Calu3 (cell line): ENCODE measurements around the gene USH1G. TPM values are rescaled to one million over a fixed set of nuclear protein-coding genes. Genes with fewer than 3 reads are reported as not detected.

ENCODE experiments used
- BruUV-seq: library from RNA; stranded (reverse); fragments of 400-500 nt; replicated peaks from 2 replicates; lab custom pipeline; 2021; lab: Mats Ljungman, UMichigan
- CTCF ChIA-PET: fragments of 300-600 bp; sonication (Branson Sonifier 250); formaldehyde crosslinking; loops from one replicate; lab custom pipeline; 2022; ENCODE audit warnings: antibody characterized with exemption; lab: Charles Lee
- DNase-seq: peaks from one replicate; pipeline ENCODE4 v3.0.0; 2022
- H3K27ac Mint-ChIP-seq: one replicate; pipeline ENCODE4 v1.8.0; 2022; ENCODE audit warnings: mixed read lengths; ENCODE audit not compliant: unreplicated experiment
- H3K27me3 Mint-ChIP-seq: one replicate; pipeline ENCODE4 v1.8.0; 2022; ENCODE audit warnings: mixed read lengths; ENCODE audit not compliant: unreplicated experiment
- H3K36me3 Mint-ChIP-seq: one replicate; pipeline ENCODE4 v1.8.0; 2022; ENCODE audit warnings: mild to moderate bottlenecking, moderate library complexity, mixed read lengths; ENCODE audit not compliant: insufficient read depth, unreplicated experiment
- H3K4me1 Mint-ChIP-seq: one replicate; pipeline ENCODE4 v1.8.0; 2022; ENCODE audit warnings: mild to moderate bottlenecking, low read depth, mixed read lengths; ENCODE audit not compliant: unreplicated experiment
- H3K4me3 Mint-ChIP-seq: one replicate; pipeline ENCODE4 v1.8.0; 2022; ENCODE audit warnings: mild to moderate bottlenecking, low read depth, moderate library complexity, mixed read lengths; ENCODE audit not compliant: unreplicated experiment
- H3K9me3 Mint-ChIP-seq: one replicate; pipeline ENCODE4 v1.8.0; 2022; ENCODE audit warnings: low read depth, mixed read lengths; ENCODE audit not compliant: unreplicated experiment
- CTCF ChIP-seq: fragments of 200-600 bp; IDR thresholded peaks from one replicate; pipeline ENCODE4 v1.8.0; 2022; ENCODE audit warnings: antibody characterized with exemption; ENCODE audit not compliant: unreplicated experiment
- intact Hi-C: fragments of 100-400 bp; cut with micrococcal nuclease; formaldehyde crosslinking; loops from one replicate; pipeline ENCODE4 v1.10.0; 2022; ENCODE audit not compliant: unreplicated experiment
- total RNA-seq: library from RNA; stranded (reverse); gene quantifications from 2 replicates; pipeline ENCODE4 v1.2.3, GENCODE V29; 2022

Gene USH1G
- total RNA-seq, 1 experiment from 2014 or later, result not detected

- CTCF ChIA-PET, result no interaction called here
- intact Hi-C loops, result no loop called here
- Mint-ChIP-seq H3K27me3 (peaks cover 20% of the 10 kb centered on the region), H3K4me3 (no peak overlapping the region), H3K4me1 (no peaks in the 10 kb centered on the region), H3K27ac (no peak overlapping the region), H3K9me3 (no peaks in the 10 kb centered on the region), H3K36me3 (peaks cover 44% of the 10 kb centered on the region)
- no peak for DNase-seq
- no peak for TF ChIP-seq CTCF
- BruUV-seq, result no TSS peak
Observed at GRCh38 chr17:74950207-74950606, 27.2 kb upstream of the USH1G start.

- no peaks in the 10 kb centered on the region for H3K9me3 Mint-ChIP-seq
- H3K27me3 Mint-ChIP-seq, result peaks cover 26% of the 10 kb centered on the region
- BruUV-seq, result no TSS peak
- intact Hi-C loops, result no loop called here
- no peak for DNase-seq
- H3K27ac Mint-ChIP-seq, result no peak overlapping the region
- H3K36me3 Mint-ChIP-seq, result peaks cover 38% of the 10 kb centered on the region
- CTCF ChIA-PET, result interaction anchor here (1.7 kb wide), 1 partner anchor 11 kb away, joined by 6 read pairs; no protein-coding TSS in a partner anchor
- TF ChIP-seq CTCF, result no peak
- no peak overlapping the region for H3K4me3 Mint-ChIP-seq
- H3K4me1 Mint-ChIP-seq, result no peaks in the 10 kb centered on the region
Observed at GRCh38 chr17:74949455-74950115, 26.5 kb upstream of the USH1G start.

GRCh38 chr17:74947041-74947754 lies 24.1 kb upstream of the USH1G start:
- no peak for DNase-seq
- Mint-ChIP-seq H3K9me3 (no peaks in the 10 kb centered on the region), H3K4me1 (no peaks in the 10 kb centered on the region), H3K36me3 (peaks cover 19% of the 10 kb centered on the region), H3K27ac (no peak overlapping the region), H3K27me3 (peaks cover 50% of the 10 kb centered on the region), H3K4me3 (no peak overlapping the region)
- BruUV-seq, result no TSS peak
- TF ChIP-seq CTCF, result no peak
- intact Hi-C loops, result no loop called here
- CTCF ChIA-PET, result no interaction called here

DNA sequence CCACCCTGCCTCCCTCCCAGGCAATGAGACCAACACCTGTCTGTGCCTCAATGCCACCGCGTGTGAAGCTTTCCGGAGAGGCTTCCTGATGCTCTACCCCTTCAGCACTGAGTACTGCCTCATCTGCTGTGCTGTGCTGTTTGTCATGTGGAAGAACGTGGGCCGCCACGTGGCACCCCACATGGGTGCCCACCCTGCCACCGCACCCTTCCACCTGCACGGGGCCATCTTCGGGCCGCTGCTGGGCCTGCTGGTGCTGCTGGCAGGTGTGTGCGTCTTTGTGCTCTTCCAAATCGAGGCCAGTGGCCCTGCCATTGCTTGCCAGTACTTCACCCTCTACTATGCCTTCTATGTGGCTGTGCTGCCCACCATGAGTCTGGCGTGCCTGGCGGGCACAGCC lies 23.6 kb upstream of the USH1G start:
- H3K4me3 Mint-ChIP-seq, result no peak overlapping the region
- TF ChIP-seq CTCF, result no peak
- peaks cover 15% of the 10 kb centered on the region for H3K36me3 Mint-ChIP-seq
- H3K27me3 Mint-ChIP-seq, result peaks cover 55% of the 10 kb centered on the region
- no TSS peak for BruUV-seq
- CTCF ChIA-PET, result no interaction called here
- no peak overlapping the region for H3K27ac Mint-ChIP-seq
- no peaks in the 10 kb centered on the region for H3K9me3 Mint-ChIP-seq
- intact Hi-C loops, result no loop called here
- H3K4me1 Mint-ChIP-seq, result no peaks in the 10 kb centered on the region
- no peak for DNase-seq
